ENCODE measurements around the gene ROBO1. TPM values are rescaled to one million over a fixed set of nuclear protein-coding genes. Genes with fewer than 3 reads are reported as not detected.

Gene ROBO1
- total RNA-seq, 2 experiments from 2014 or later: 8.6 to 9.0 TPM

DNA sequence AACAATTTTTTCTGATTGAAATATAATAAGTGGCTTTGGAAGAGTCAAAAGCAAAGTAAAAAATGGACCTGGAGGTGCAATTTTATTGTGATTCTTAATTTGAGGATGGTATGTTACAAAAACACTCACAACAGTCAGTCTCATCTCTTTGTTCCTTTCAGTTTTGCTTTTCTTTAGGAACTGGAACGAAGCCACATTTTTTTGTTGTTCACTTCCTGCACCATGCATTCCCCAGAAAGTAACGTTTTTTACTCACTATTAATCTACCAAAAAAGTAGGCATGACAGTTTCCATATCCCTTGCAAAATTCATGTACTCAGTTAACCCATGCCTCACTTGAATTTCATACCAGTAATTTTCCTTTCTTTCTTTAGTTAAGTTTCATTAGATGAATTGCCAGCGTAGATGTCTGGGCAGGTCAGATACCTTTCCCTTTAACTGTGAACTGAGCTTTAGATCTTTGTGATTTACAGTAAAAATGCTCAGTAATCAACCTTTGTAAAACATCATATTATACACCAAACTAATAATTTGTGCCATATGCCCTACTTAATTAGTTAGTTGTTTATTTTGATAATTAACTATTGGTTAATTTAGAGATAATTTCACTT, 384.3 kb downstream of the ROBO1 start:
- Mint-ChIP-seq H3K27ac (no peak overlapping the region), H3K9me3 (peaks cover 6% of the 10 kb centered on the region), H3K36me3 (ENCODE audit: low read depth) (no peaks in the 10 kb centered on the region), H3K4me3 (no peak overlapping the region), H3K4me1 (ENCODE audit: low read depth) (no peaks in the 10 kb centered on the region), H3K27me3 (no peaks in the 10 kb centered on the region)
- intact Hi-C loops (cut with micrococcal nuclease): no loop called here
- ATAC-seq: no peak
- ChIA-PET POLR2A (no interaction called here), CTCF (no interaction called here)
- DNase-seq: no peak
- TF ChIP-seq, protein P1, sequence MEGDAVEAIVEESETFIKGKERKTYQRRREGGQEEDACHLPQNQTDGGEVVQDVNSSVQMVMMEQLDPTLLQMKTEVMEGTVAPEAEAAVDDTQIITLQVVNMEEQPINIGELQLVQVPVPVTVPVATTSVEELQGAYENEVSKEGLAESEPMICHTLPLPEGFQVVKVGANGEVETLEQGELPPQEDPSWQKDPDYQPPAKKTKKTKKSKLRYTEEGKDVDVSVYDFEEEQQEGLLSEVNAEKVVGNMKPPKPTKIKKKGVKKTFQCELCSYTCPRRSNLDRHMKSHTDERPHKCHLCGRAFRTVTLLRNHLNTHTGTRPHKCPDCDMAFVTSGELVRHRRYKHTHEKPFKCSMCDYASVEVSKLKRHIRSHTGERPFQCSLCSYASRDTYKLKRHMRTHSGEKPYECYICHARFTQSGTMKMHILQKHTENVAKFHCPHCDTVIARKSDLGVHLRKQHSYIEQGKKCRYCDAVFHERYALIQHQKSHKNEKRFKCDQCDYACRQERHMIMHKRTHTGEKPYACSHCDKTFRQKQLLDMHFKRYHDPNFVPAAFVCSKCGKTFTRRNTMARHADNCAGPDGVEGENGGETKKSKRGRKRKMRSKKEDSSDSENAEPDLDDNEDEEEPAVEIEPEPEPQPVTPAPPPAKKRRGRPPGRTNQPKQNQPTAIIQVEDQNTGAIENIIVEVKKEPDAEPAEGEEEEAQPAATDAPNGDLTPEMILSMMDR (IDR thresholded peaks at IDR 0.05): no peak

DNA sequence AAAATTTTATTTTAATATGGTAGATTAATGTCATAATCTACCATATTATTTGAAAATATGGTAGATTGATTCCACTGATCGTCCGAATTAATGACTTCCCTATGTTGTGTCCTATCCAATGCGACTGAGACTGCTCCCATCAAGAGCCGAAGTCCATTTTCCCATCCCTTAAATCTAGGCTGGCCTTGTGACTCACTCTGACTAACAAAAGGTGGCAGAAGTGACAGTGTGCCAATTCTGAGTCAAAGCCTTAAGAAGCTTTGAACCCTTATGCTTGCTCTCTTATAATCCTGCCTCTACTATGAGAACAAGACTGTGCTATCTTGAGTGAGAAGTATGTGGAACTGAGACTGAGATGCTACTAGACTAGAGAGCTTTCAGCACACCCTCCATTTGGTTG, 387.2 kb downstream of the ROBO1 start:
- H3K9me3 Mint-ChIP-seq: peaks cover 5% of the 10 kb centered on the region
- ATAC-seq (no peak), DNase-seq (no peak)
- TF ChIP-seq, protein P1 (IDR thresholded peaks at IDR 0.05): no peak
- intact Hi-C loops (cut with micrococcal nuclease): no loop called here
- H3K4me3 Mint-ChIP-seq: no peak overlapping the region
- H3K27me3 Mint-ChIP-seq: no peaks in the 10 kb centered on the region
- H3K4me1 Mint-ChIP-seq (ENCODE audit: low read depth): no peaks in the 10 kb centered on the region
- POLR2A ChIA-PET: no interaction called here
- no peaks in the 10 kb centered on the region for H3K36me3 Mint-ChIP-seq (ENCODE audit: low read depth)
- CTCF ChIA-PET: no interaction called here
- H3K27ac Mint-ChIP-seq: no peak overlapping the region

DNA sequence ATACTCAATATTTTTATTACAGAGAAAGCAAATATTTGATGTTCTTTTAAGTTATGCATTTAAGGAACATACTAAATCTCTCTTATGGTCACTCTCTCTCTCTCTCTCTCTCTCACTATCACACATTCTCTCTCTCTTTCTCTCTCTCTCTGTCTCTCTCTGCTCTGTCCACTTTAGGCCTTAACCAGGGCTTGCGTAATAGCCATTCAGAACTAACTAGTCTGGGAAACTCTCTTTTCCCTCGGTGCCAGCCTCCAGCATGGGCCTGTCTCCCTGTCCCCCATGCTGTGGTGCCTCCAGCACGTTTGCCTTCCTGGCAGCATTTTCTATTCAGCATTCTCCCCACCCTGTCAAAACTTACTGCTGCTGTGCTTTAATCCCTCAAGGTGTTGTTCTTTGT, 389.7 kb downstream of the ROBO1 start:
- H3K27ac Mint-ChIP-seq: no peak overlapping the region
- POLR2A ChIA-PET: no interaction called here
- H3K27me3 Mint-ChIP-seq: no peaks in the 10 kb centered on the region
- H3K9me3 Mint-ChIP-seq: peaks cover 5% of the 10 kb centered on the region
- DNase-seq (no peak), ATAC-seq (no peak)
- TF ChIP-seq, protein P1 (IDR thresholded peaks at IDR 0.05): no peak
- CTCF ChIA-PET: no interaction called here
- H3K4me1 Mint-ChIP-seq (ENCODE audit: low read depth): no peaks in the 10 kb centered on the region
- H3K4me3 Mint-ChIP-seq: no peak overlapping the region
- H3K36me3 Mint-ChIP-seq (ENCODE audit: low read depth): no peaks in the 10 kb centered on the region
- intact Hi-C loops (cut with micrococcal nuclease): no loop called here

- no peak for DNase-seq
- H3K27me3 Mint-ChIP-seq: no peaks in the 10 kb centered on the region
- no peak overlapping the region for H3K27ac Mint-ChIP-seq
- no peaks in the 10 kb centered on the region for H3K36me3 Mint-ChIP-seq (ENCODE audit: low read depth)
- TF ChIP-seq, protein P1 (IDR thresholded peaks at IDR 0.05): no peak
- ChIA-PET POLR2A (no interaction called here), CTCF (no interaction called here)
- no peaks in the 10 kb centered on the region for H3K4me1 Mint-ChIP-seq (ENCODE audit: low read depth)
- H3K4me3 Mint-ChIP-seq: no peak overlapping the region
- intact Hi-C loops (cut with micrococcal nuclease): no loop called here
- no peaks in the 10 kb centered on the region for H3K9me3 Mint-ChIP-seq
- no peak for ATAC-seq
Measured at GRCh38 chr3:79369306-79369705, 398.5 kb downstream of the ROBO1 start.

DNA sequence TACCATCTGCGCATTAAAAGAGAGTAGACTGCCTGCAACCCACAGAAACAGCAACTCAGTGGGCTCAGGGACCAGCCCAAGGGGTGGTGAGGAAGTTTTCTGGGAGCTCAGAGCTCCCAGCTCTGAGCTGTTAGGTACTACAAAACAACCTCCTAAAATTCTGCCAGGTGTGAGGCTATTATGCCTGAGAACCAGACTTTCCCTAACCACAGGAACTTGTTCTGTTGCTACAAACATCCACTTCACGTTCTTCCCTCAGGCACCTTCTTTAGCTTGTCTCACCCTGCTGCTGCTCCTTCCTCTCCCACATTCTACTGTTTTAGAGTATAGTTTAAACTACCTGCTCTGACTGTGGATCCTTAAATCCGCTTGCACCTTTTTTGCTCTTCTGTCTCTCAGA, 399.4 kb downstream of the ROBO1 start:
- Mint-ChIP-seq H3K27ac (no peak overlapping the region), H3K4me1 (ENCODE audit: low read depth) (no peaks in the 10 kb centered on the region), H3K4me3 (no peak overlapping the region), H3K9me3 (no peaks in the 10 kb centered on the region), H3K27me3 (no peaks in the 10 kb centered on the region), H3K36me3 (ENCODE audit: low read depth) (no peaks in the 10 kb centered on the region)
- intact Hi-C loops (cut with micrococcal nuclease): no loop called here
- ATAC-seq (no peak), DNase-seq (no peak)
- POLR2A ChIA-PET: no interaction called here
- TF ChIP-seq, protein P1 (IDR thresholded peaks at IDR 0.05): no peak
- CTCF ChIA-PET: no interaction called here

Data from activated CD8-positive, alpha-beta T cell treated with anti-CD3 and anti-CD28 coated beads for 36 hours (primary cell).